ENCODE data around the gene ATP5F1A. TPM values are rescaled to one million over a fixed set of nuclear protein-coding genes. Genes with fewer than 3 reads are reported as not detected.
"Not testable (repeated sequence)": the region's sequence is repeated elsewhere in the genome, so short reads cannot be mapped to it uniquely, and the experiment has no call there.

The ATP5F1A gene
- total RNA-seq, 2 donors from 2014 or later = 378 to 401 TPM

GRCh38 chr18:46099463-46099862 lies 1.4 kb upstream of the ATP5F1A start:
- no peaks in the 10 kb centered on the region for H3K27me3 Mint-ChIP-seq (ENCODE audit: low read depth)
- H3K9me3 Mint-ChIP-seq = no peaks in the 10 kb centered on the region
- peaks cover 3 to 11% of the 10 kb centered on the region in 2 donors for H3K36me3 Mint-ChIP-seq (ENCODE audit: insufficient read depth in 2 of 2)
- no peak for ATAC-seq (replicated peaks in 1 of 2)
- no peak overlapping the region for H3K27ac Mint-ChIP-seq
- H3K4me1 Mint-ChIP-seq (ENCODE audit: low read depth) = peaks cover 42% of the 10 kb centered on the region
- peak overlapping the region in 1 of 2 donors; percentile 27 for H3K4me3 Mint-ChIP-seq
- DNase-seq = no peak

- peak overlapping the region; percentile 99 for H3K27ac Mint-ChIP-seq
- peaks cover 6 to 17% of the 10 kb centered on the region in 2 donors for H3K36me3 Mint-ChIP-seq (ENCODE audit: insufficient read depth in 2 of 2)
- no peaks in the 10 kb centered on the region for H3K27me3 Mint-ChIP-seq (ENCODE audit: low read depth)
- H3K4me1 Mint-ChIP-seq (ENCODE audit: low read depth) = peaks cover 44% of the 10 kb centered on the region
- H3K9me3 Mint-ChIP-seq = no peaks in the 10 kb centered on the region
- ATAC-seq (replicated peaks in 1 of 2) (no peak), DNase-seq (no peak)
- peak overlapping the region; percentile 94 to 99 for H3K4me3 Mint-ChIP-seq
Measured at GRCh38 chr18:46098616-46098933, 479 bp upstream of the ATP5F1A start.

GRCh38 chr18:46097431-46097800 lies 680 bp downstream of the ATP5F1A start:
- Mint-ChIP-seq H3K27me3 (ENCODE audit: low read depth) (no peaks in the 10 kb centered on the region), H3K36me3 (ENCODE audit: insufficient read depth in 2 of 2) (peaks cover 6 to 18% of the 10 kb centered on the region in 2 donors), H3K4me1 (ENCODE audit: low read depth) (peaks cover 40% of the 10 kb centered on the region), H3K27ac (peak overlapping the region; percentile 99), H3K9me3 (no peaks in the 10 kb centered on the region), H3K4me3 (peak overlapping the region; percentile 94 to 99)
- DNase-seq (no peak), ATAC-seq (replicated peaks in 1 of 2) (peak in 1 of 2 donors; percentile 9)

GRCh38 chr18:46096651-46097300 lies 1.3 kb downstream of the ATP5F1A start:
- Mint-ChIP-seq H3K9me3 (no peaks in the 10 kb centered on the region), H3K4me3 (peak overlapping the region; percentile 94 to 99), H3K27ac (peak overlapping the region; percentile 99), H3K4me1 (ENCODE audit: low read depth) (peaks cover 41% of the 10 kb centered on the region), H3K27me3 (ENCODE audit: low read depth) (no peaks in the 10 kb centered on the region), H3K36me3 (ENCODE audit: insufficient read depth in 2 of 2) (peaks cover 6 to 22% of the 10 kb centered on the region in 2 donors)
- DNase-seq (no peak), ATAC-seq (replicated peaks in 1 of 2) (no peak)

GRCh38 chr18:46095532-46095931 lies 2.6 kb downstream of the ATP5F1A start:
- ATAC-seq (replicated peaks in 1 of 2) (no peak), DNase-seq (no peak)
- H3K9me3 Mint-ChIP-seq = no peaks in the 10 kb centered on the region
- peaks cover 9 to 32% of the 10 kb centered on the region in 2 donors for H3K36me3 Mint-ChIP-seq (ENCODE audit: insufficient read depth in 2 of 2)
- H3K4me1 Mint-ChIP-seq (ENCODE audit: low read depth) = peaks cover 50% of the 10 kb centered on the region
- H3K27me3 Mint-ChIP-seq (ENCODE audit: low read depth) = no peaks in the 10 kb centered on the region
- H3K4me3 Mint-ChIP-seq = peak overlapping the region; percentile 76 to 94
- peak overlapping the region; percentile 38 for H3K27ac Mint-ChIP-seq

- H3K4me1 Mint-ChIP-seq (ENCODE audit: low read depth) = peaks cover 24% of the 10 kb centered on the region
- peaks cover 14 to 59% of the 10 kb centered on the region in 2 donors for H3K36me3 Mint-ChIP-seq (ENCODE audit: insufficient read depth in 2 of 2)
- ATAC-seq (replicated peaks in 1 of 2); H3K9me3 Mint-ChIP-seq; H3K4me3 Mint-ChIP-seq; H3K27me3 Mint-ChIP-seq (ENCODE audit: low read depth); DNase-seq; H3K27ac Mint-ChIP-seq: not testable (repeated sequence)
Measured at GRCh38 chr18:46088501-46088900, 9.6 kb downstream of the ATP5F1A start.

GRCh38 chr18:46084431-46084830 lies 13.7 kb downstream of the ATP5F1A start:
- DNase-seq = no peak
- Mint-ChIP-seq H3K36me3 (ENCODE audit: insufficient read depth in 2 of 2) (peaks cover 13 to 48% of the 10 kb centered on the region in 2 donors), H3K27ac (peak overlapping the region; percentile 50), H3K9me3 (no peaks in the 10 kb centered on the region), H3K4me3 (no peak overlapping the region), H3K27me3 (ENCODE audit: low read depth) (no peaks in the 10 kb centered on the region), H3K4me1 (ENCODE audit: low read depth) (peaks cover 14% of the 10 kb centered on the region)
- no peak for ATAC-seq (replicated peaks in 1 of 2)

- no peak for ATAC-seq (replicated peaks in 1 of 2)
- Mint-ChIP-seq H3K27ac (peak overlapping the region; percentile 16), H3K4me3 (no peak overlapping the region)
Measured at GRCh38 chr18:46080156-46080555, 17.9 kb downstream of the ATP5F1A start.

GRCh38 chr18:46079336-46079735 lies 18.8 kb downstream of the ATP5F1A start:
- Mint-ChIP-seq H3K27ac (no peak overlapping the region), H3K36me3 (ENCODE audit: insufficient read depth in 2 of 2) (peaks cover 5 to 23% of the 10 kb centered on the region in 2 donors)
- ATAC-seq (replicated peaks in 1 of 2) = no peak

More at GRCh38 chr18:46080156-46080555, 17.9 kb downstream of the ATP5F1A start:
- Mint-ChIP-seq H3K27me3 (ENCODE audit: low read depth) (no peaks in the 10 kb centered on the region), H3K4me1 (ENCODE audit: low read depth) (no peaks in the 10 kb centered on the region), H3K9me3 (no peaks in the 10 kb centered on the region), H3K36me3 (ENCODE audit: insufficient read depth in 2 of 2) (peaks cover 5 to 27% of the 10 kb centered on the region in 2 donors)
- DNase-seq = no peak

GRCh38 chr18:46073474-46074331 lies 24.4 kb downstream of the ATP5F1A start:
- DNase-seq (peak; percentile 51 to 78), ATAC-seq (replicated peaks in 1 of 2) (peak; percentile 46 to 48)
- peak overlapping the region in 1 of 2 donors; percentile 21 for H3K4me3 Mint-ChIP-seq
- H3K4me1 Mint-ChIP-seq (ENCODE audit: low read depth) = peaks cover 46% of the 10 kb centered on the region
- H3K27ac Mint-ChIP-seq = no peak overlapping the region
- H3K27me3 Mint-ChIP-seq (ENCODE audit: low read depth) = no peaks in the 10 kb centered on the region
- H3K9me3 Mint-ChIP-seq = no peaks in the 10 kb centered on the region
- no peaks in the 10 kb centered on the region for H3K36me3 Mint-ChIP-seq (ENCODE audit: insufficient read depth in 2 of 2)

More at GRCh38 chr18:46079336-46079735, 18.8 kb downstream of the ATP5F1A start:
- Mint-ChIP-seq H3K4me3 (no peak overlapping the region), H3K4me1 (ENCODE audit: low read depth) (no peaks in the 10 kb centered on the region), H3K27me3 (ENCODE audit: low read depth) (no peaks in the 10 kb centered on the region), H3K9me3 (no peaks in the 10 kb centered on the region)
- no peak for DNase-seq

GRCh38 chr18:46072959-46073358 lies 25.1 kb downstream of the ATP5F1A start:
- no peak for DNase-seq
- ATAC-seq (replicated peaks in 1 of 2) = no peak
- Mint-ChIP-seq H3K9me3 (no peaks in the 10 kb centered on the region), H3K27ac (no peak overlapping the region), H3K27me3 (ENCODE audit: low read depth) (no peaks in the 10 kb centered on the region), H3K4me3 (peak overlapping the region in 1 of 2 donors; percentile 75), H3K36me3 (ENCODE audit: insufficient read depth in 2 of 2) (no peaks in the 10 kb centered on the region), H3K4me1 (ENCODE audit: low read depth) (peaks cover 48% of the 10 kb centered on the region)

GRCh38 chr18:46072376-46072867 lies 25.7 kb downstream of the ATP5F1A start:
- peaks cover 52% of the 10 kb centered on the region for H3K4me1 Mint-ChIP-seq (ENCODE audit: low read depth)
- ATAC-seq (replicated peaks in 1 of 2) (no peak), DNase-seq (no peak)
- no peaks in the 10 kb centered on the region for H3K36me3 Mint-ChIP-seq (ENCODE audit: insufficient read depth in 2 of 2)
- no peak overlapping the region for H3K27ac Mint-ChIP-seq
- H3K9me3 Mint-ChIP-seq = no peaks in the 10 kb centered on the region
- H3K27me3 Mint-ChIP-seq (ENCODE audit: low read depth) = no peaks in the 10 kb centered on the region
- H3K4me3 Mint-ChIP-seq = peak overlapping the region; percentile 75 to 86

- no peaks in the 10 kb centered on the region for H3K36me3 Mint-ChIP-seq (ENCODE audit: insufficient read depth in 2 of 2)
- peak within 1 kb of the TSS; percentile 75 to 86 for H3K4me3 Mint-ChIP-seq
- ATAC-seq (replicated peaks in 1 of 2) (peak; percentile 78 to 79), DNase-seq (peak; percentile 75 to 80)
- H3K4me1 Mint-ChIP-seq (ENCODE audit: low read depth) = peaks cover 52% of the 10 kb centered on the region
- no peaks in the 10 kb centered on the region for H3K9me3 Mint-ChIP-seq
- H3K27ac Mint-ChIP-seq = peak within 1 kb of the TSS; percentile 64
- H3K27me3 Mint-ChIP-seq (ENCODE audit: low read depth) = no peaks in the 10 kb centered on the region
Measured at GRCh38 chr18:46071653-46072375, 26.3 kb downstream of the ATP5F1A start, which contains the start of gene PSTPIP2. TSS of gene PSTPIP2 (minus strand) at chr18:46072260. CDS start at chr18:46072188, 72 bp downstream.

Measured in activated T-cell treated with anti-CD3 and anti-CD28 coated beads, Interleukin-2, amount 50 U/mL, for 72 hours (primary cell).